Gastrocnemius medialis (tissue), 4 donors: ENCODE data around the gene NUDT11. TPM values are rescaled to one million over a fixed set of nuclear protein-coding genes. Genes with fewer than 3 reads are reported as not detected.

Experiments used
- ATAC-seq, 2 donors: fragments of 150-250 bp; one replicate each; pipeline ENCODE4 v1.9.1; 2016
- DNase-seq, 2 donors: peaks; one replicate each; pipeline ENCODE4 v3.0.0-alpha.2; 2019
- H3K27ac ChIP-seq, 4 donors: fragments of 200-600 bp; sonication (generic); 1 replicate in 1 of 4; 2 replicates in 3 of 4; pipeline ENCODE4 v1.5.1; 2016 to 2018; ENCODE audit warnings: mild to moderate bottlenecking in 2 of 4, moderate library complexity in 1 of 4
- H3K27me3 ChIP-seq, 3 donors: fragments of 200-600 bp; sonication (generic) in 2 of 3; 1 replicate in 1 of 3; 2 replicates in 2 of 3; pipeline versions ENCODE4 v1.5.1 to v1.6.0; 2016 to 2019; ENCODE audit warnings: mild to moderate bottlenecking in 1 of 3, moderate library complexity in 1 of 3
- H3K36me3 ChIP-seq, 2 donors: fragments of 200-600 bp; sonication (generic) in 1 of 2; one replicate each; pipeline ENCODE4 v1.5.1; 2017 to 2018
- H3K4me1 ChIP-seq, 2 donors: fragments of 200-600 bp; sonication (generic) in 1 of 2; one replicate each; pipeline ENCODE4 v1.5.1; 2016 to 2017; ENCODE audit warnings: mild to moderate bottlenecking in 2 of 2
- H3K4me3 ChIP-seq, 4 donors: fragments of 200-600 bp; sonication (generic) in 3 of 4; 1 replicate in 1 of 4; 2 replicates in 3 of 4; pipeline ENCODE4 v1.5.1; 2016 to 2019; ENCODE audit warnings: mild to moderate bottlenecking in 2 of 4
- H3K9me3 ChIP-seq, 3 donors: fragments of 200-600 bp; sonication (generic) in 2 of 3; 1 replicate in 1 of 3; 2 replicates in 2 of 3; pipeline ENCODE4 v1.5.1; 2016 to 2019
- CTCF ChIP-seq, 5 experiments: fragments of 450-650 bp in 3 of 5; fragments of 200-600 bp in 2 of 5; sonication (generic) in 2 of 5; IDR thresholded peaks in 4 of 5; conservative IDR thresholded peaks in 1 of 5; 1 replicate in 4 of 5; 2 replicates in 1 of 5; pipeline ENCODE4 v1.5.1; 2016 to 2019; ENCODE audit warnings: antibody characterized with exemption in 5 of 5, mild to moderate bottlenecking in 3 of 5, moderate library complexity in 3 of 5
- POLR2A ChIP-seq, 2 donors: fragments of 450-650 bp; IDR thresholded peaks; one replicate each; pipeline ENCODE4 v1.6.1; 2017; ENCODE audit warnings: antibody characterized with exemption in 2 of 2, mild to moderate bottlenecking in 2 of 2, moderate library complexity in 2 of 2
- in situ Hi-C, 4 donors: fragments of 200-750 bp; cut with MboI; loops; one replicate each; pipeline versions ENCODE4 v1.15.0 to v1.8.0; 2017; ENCODE audit warnings: low sequenced_read_pairs in 4 of 4
- intact Hi-C: fragments of 100-400 bp; cut with DNase I; formaldehyde crosslinking; loops from one replicate; pipeline ENCODE4 v1.15.1; 2023; ENCODE audit warnings: low total_unique reads
- total RNA-seq, 4 donors: library from RNA; depleted of rRNA; stranded (reverse); fragments of >200 nt; gene quantifications; one replicate each; pipeline versions ENCODE4 v1.1.0 to v1.2.3, GENCODE V29; 2016

The NUDT11 gene
- total RNA-seq, 4 donors from 2014 or later: 0.49 TPM; not detected in 3

GRCh38 chrX:51456246-51456645 lies 40.1 kb downstream of the NUDT11 start:
- in situ Hi-C loops: no loop called here
- ATAC-seq: no peak
- peaks cover 0 to 6% (median 0%) of the 10 kb centered on the region in 3 donors for H3K27me3 ChIP-seq

GRCh38 chrX:51440365-51440764 lies 56.0 kb downstream of the NUDT11 start:
- intact Hi-C loops (no loop called here), in situ Hi-C loops (loop anchor here in 1 of 4 donors (25.0 kb wide), 1 partner anchor 103 kb away; the partner anchor contains the start of gene NUDT10)
- ATAC-seq (no peak), DNase-seq (no peak)
- Histone ChIP-seq H3K27me3 (peaks cover 0 to 2% (median 0%) of the 10 kb centered on the region in 3 donors), H3K27ac (no peak overlapping the region), H3K36me3 (no peaks in the 10 kb centered on the region), H3K4me1 (no peaks in the 10 kb centered on the region), H3K4me3 (no peak overlapping the region), H3K9me3 (no peaks in the 10 kb centered on the region)
- TF ChIP-seq CTCF (IDR thresholded peaks at IDR 0.05 in 4 of 5, conservative IDR thresholded peaks at IDR 0.05 in 1 of 5) (no peak), POLR2A (IDR thresholded peaks at IDR 0.05) (no peak)

More at GRCh38 chrX:51456246-51456645, 40.1 kb downstream of the NUDT11 start:
- H3K36me3 ChIP-seq: no peaks in the 10 kb centered on the region
- no peaks in the 10 kb centered on the region for H3K4me1 ChIP-seq
- intact Hi-C loops: no loop called here
- no peak for DNase-seq
- TF ChIP-seq CTCF (IDR thresholded peaks at IDR 0.05 in 4 of 5, conservative IDR thresholded peaks at IDR 0.05 in 1 of 5) (no peak), POLR2A (IDR thresholded peaks at IDR 0.05) (no peak)
- H3K9me3 ChIP-seq: no peaks in the 10 kb centered on the region
- H3K4me3 ChIP-seq: no peak overlapping the region
- no peak overlapping the region for H3K27ac ChIP-seq

Other genes with a start within 250 kb of the NUDT11 start
- gene NUDT10, start 163.8 kb downstream of the NUDT11 start, total RNA-seq: under 1 TPM in 1 of 4 donors, not detected in 3; 0.31 TPM
- not detected for gene CENPVL3, start 122.3 kb upstream of the NUDT11 start, total RNA-seq
- gene CENPVL2, start 186.2 kb upstream of the NUDT11 start, total RNA-seq: not detected
- not detected for gene CENPVL1, start 213.9 kb upstream of the NUDT11 start, total RNA-seq
- 1 to 10 TPM; 1.4 to 2.8 (median 1.8) TPM for gene GSPT2, start 246.8 kb upstream of the NUDT11 start, total RNA-seq